Hepatocyte (in vitro differentiated cells): ENCODE measurements around the gene PLXND1.

Experiments used
- CTCF ChIP-seq: fragments of 200-600 bp; sonication (generic); IDR thresholded peaks from 2 replicates; pipeline ENCODE4 v1.5.1; 2016; ENCODE audit warnings: antibody characterized with exemption, mild to moderate bottlenecking; ENCODE audit not compliant: poor library complexity
- EZH2phosphoT487 ChIP-seq: fragments of 200-600 bp; sonication (generic); IDR thresholded peaks from one replicate; pipeline ENCODE4 v1.6.1; 2018; ENCODE audit warnings: antibody characterized with exemption, mild to moderate bottlenecking, low read depth, moderate library complexity; ENCODE audit not compliant: unreplicated experiment, severe bottlenecking

DNA sequence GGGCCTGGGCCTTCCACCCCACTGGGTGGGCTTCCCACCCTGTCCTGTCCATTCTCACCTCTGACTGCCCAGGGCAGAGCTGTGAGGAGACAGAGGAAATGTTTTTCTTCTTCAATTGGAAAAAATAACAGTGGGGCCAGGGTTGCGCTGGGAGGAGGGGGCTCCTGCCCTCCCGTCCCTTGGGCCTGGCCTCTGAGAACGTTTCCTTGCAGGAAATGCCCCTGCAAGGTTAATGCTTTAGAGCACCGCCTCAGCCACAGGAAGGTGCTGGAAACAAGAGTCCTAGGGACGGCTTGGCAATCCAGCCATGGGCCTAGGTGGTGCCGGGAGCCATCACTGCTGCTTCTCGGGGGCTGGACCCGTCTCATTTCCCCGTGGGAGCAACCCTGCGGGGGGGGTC is 3.8 kb upstream of the PLXND1 start:
- TF ChIP-seq CTCF = no peak
- TF ChIP-seq EZH2phosphoT487 = no peak
